A549 (cell line): ENCODE results near the gene RTN4RL1.

ENCODE experiments used
- CTCF ChIP-seq: fragments of >200 bp; sonication (Bioruptor Twin); formaldehyde crosslinking; IDR thresholded peaks from 3 replicates; pipeline ENCODE4 v1.5.1; 2016
- POLR2A ChIP-seq: IDR thresholded peaks from 2 replicates; pipeline ENCODE4 v1.6.1; 2012; ENCODE audit warnings: mild to moderate bottlenecking, low read length

- TF ChIP-seq CTCF, result no peak
- TF ChIP-seq POLR2A, result no peak
Observed at GRCh38 chr17:1995321-1995892, 29.7 kb downstream of the RTN4RL1 start.
